Measurements from ENCODE around the gene COL4A2.
"Not testable (repeated sequence)": the region's sequence is repeated elsewhere in the genome, so short reads cannot be mapped to it uniquely, and the experiment has no call there.

- not testable (repeated sequence) for TF ChIP-seq POLR2A (IDR thresholded peaks at IDR 0.05)
- TF ChIP-seq, protein P1, sequence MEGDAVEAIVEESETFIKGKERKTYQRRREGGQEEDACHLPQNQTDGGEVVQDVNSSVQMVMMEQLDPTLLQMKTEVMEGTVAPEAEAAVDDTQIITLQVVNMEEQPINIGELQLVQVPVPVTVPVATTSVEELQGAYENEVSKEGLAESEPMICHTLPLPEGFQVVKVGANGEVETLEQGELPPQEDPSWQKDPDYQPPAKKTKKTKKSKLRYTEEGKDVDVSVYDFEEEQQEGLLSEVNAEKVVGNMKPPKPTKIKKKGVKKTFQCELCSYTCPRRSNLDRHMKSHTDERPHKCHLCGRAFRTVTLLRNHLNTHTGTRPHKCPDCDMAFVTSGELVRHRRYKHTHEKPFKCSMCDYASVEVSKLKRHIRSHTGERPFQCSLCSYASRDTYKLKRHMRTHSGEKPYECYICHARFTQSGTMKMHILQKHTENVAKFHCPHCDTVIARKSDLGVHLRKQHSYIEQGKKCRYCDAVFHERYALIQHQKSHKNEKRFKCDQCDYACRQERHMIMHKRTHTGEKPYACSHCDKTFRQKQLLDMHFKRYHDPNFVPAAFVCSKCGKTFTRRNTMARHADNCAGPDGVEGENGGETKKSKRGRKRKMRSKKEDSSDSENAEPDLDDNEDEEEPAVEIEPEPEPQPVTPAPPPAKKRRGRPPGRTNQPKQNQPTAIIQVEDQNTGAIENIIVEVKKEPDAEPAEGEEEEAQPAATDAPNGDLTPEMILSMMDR (IDR thresholded peaks at IDR 0.05): not testable (repeated sequence)
Observed at GRCh38 chr13:110532258-110532657, 225.2 kb downstream of the COL4A2 start.
